PC-3 (cell line): ENCODE data around the gene YPEL3. TPM values are rescaled to one million over a fixed set of nuclear protein-coding genes. Genes with fewer than 3 reads are reported as not detected.

Source experiments
- ATAC-seq: fragments of 200-7000 bp; cut with Tn5 transposase; 2 replicates; pipeline ENCODE4 v1.9.1; 2020; ENCODE audit warnings: mild to moderate bottlenecking, moderate library complexity
- BruUV-seq: library from RNA; stranded (reverse); fragments of 400-500 nt; replicated peaks from 2 replicates; lab custom pipeline; 2021; lab: Mats Ljungman, UMichigan
- CTCF ChIA-PET: fragments of 300-600 bp; sonication (Branson Sonifier 250); formaldehyde crosslinking; loops from one replicate; lab custom pipeline; 2022; ENCODE audit warnings: antibody characterized with exemption; lab: Charles Lee
- POLR2A ChIA-PET: fragments of 300-600 bp; sonication (Branson Sonifier 250); formaldehyde crosslinking; loops from one replicate; lab custom pipeline; 2022; ENCODE audit warnings: antibody characterized with exemption; ENCODE audit not compliant: unreplicated experiment; lab: Charles Lee
- DNase-seq: peaks from one replicate; pipeline ENCODE4 v3.0.0-alpha.2; 2015
- H2AFZ ChIP-seq: fragments of 300-600 bp; sonication (generic); 2 replicates; pipeline ENCODE4 v1.6.0; 2016; ENCODE audit warnings: antibody characterized with exemption, low read length
- H3F3A ChIP-seq: fragments of 300-600 bp; sonication (generic); one replicate; pipeline ENCODE4 v1.6.0; 2017; ENCODE audit warnings: antibody characterized with exemption, low read length, control low read depth, mild to moderate bottlenecking; ENCODE audit not compliant: unreplicated experiment
- H3K27ac ChIP-seq: fragments of 300-600 bp; sonication (generic); 2 replicates; pipeline ENCODE4 v1.5.1; 2016; ENCODE audit warnings: mild to moderate bottlenecking, low read length
- H3K27me3 ChIP-seq: fragments of 300-600 bp; sonication (generic); 2 replicates; pipeline ENCODE4 v1.6.1; 2016; ENCODE audit warnings: low read length, mixed read lengths
- H3K36me3 ChIP-seq: fragments of 300-600 bp; sonication (generic); 2 replicates; pipeline ENCODE4 v1.6.1; 2016; ENCODE audit warnings: low read depth, mixed run types, low read length, mixed read lengths
- H3K4me1 ChIP-seq: fragments of 300-600 bp; sonication (generic); 2 replicates; pipeline ENCODE4 v1.5.1; 2016; ENCODE audit warnings: low read length; ENCODE audit not compliant: insufficient read depth
- H3K4me2 ChIP-seq: fragments of 300-600 bp; sonication (generic); 2 replicates; pipeline ENCODE4 v1.6.0; 2016; ENCODE audit warnings: low read length
- H3K4me3 ChIP-seq: fragments of 300-600 bp; sonication (generic); 2 replicates; pipeline ENCODE4 v1.5.1; 2016; ENCODE audit warnings: mild to moderate bottlenecking, low read length, mixed read lengths
- H3K79me2 ChIP-seq: fragments of 300-600 bp; sonication (generic); 2 replicates; pipeline ENCODE4 v1.6.1; 2017; ENCODE audit warnings: low read length, mixed read lengths
- H3K9ac ChIP-seq: fragments of 300-600 bp; sonication (generic); 2 replicates; pipeline ENCODE4 v1.6.0; 2016; ENCODE audit warnings: mild to moderate bottlenecking, low read length
- H3K9me2 ChIP-seq: fragments of 300-600 bp; sonication (generic); replicated peaks from 2 replicates; pipeline ENCODE4 v1.6.1; 2016; ENCODE audit warnings: mixed run types, low read length, mixed read lengths
- H3K9me3 ChIP-seq: fragments of 300-600 bp; sonication (generic); 2 replicates; pipeline ENCODE4 v1.6.1; 2016; ENCODE audit warnings: low read length, mixed read lengths
- H4K20me1 ChIP-seq: fragments of 300-600 bp; sonication (generic); 2 replicates; pipeline ENCODE4 v1.6.1; 2016; ENCODE audit warnings: low read length, mixed read lengths
- EZH2 ChIP-seq: fragments of 300-600 bp; sonication (generic); IDR thresholded peaks from one replicate; pipeline ENCODE4 v1.6.1; 2017; ENCODE audit warnings: antibody characterized with exemption, mild to moderate bottlenecking, low read length; ENCODE audit not compliant: unreplicated experiment
- EZH2phosphoT487 ChIP-seq: fragments of 300-600 bp; sonication (generic); IDR thresholded peaks from 2 replicates; pipeline ENCODE4 v1.6.1; 2018; ENCODE audit warnings: mild to moderate bottlenecking, antibody characterized with exemption, low read length, borderline replicate concordance
- intact Hi-C: fragments of 100-400 bp; cut with micrococcal nuclease; formaldehyde crosslinking; loops from 2 replicates; pipeline ENCODE4 v1.9.0; 2023
- total RNA-seq: library from RNA; depleted of rRNA; stranded (reverse); fragments of >200 nt; gene quantifications from 2 replicates; pipeline ENCODE4 v1.2.3, GENCODE V29; 2014
- TF ChIP-seq, protein P1 (sequence below): fragments of 300-600 bp; sonication (generic); conservative IDR thresholded peaks from 2 replicates; pipeline ENCODE4 v1.5.1; 2017; ENCODE audit warnings: antibody characterized with exemption, low read depth, mild to moderate bottlenecking, low read length

The YPEL3 gene
- total RNA-seq, 1 experiment from 2014 or later = 7.7 TPM

GRCh38 chr16:30068333-30068732, 27.7 kb downstream of the YPEL3 start:
- BruUV-seq = no TSS peak
- intact Hi-C loops = no loop called here
- ChIA-PET CTCF (no interaction called here), POLR2A (no interaction called here)
- Histone ChIP-seq H4K20me1 (peaks cover 45% of the 10 kb centered on the region), H3K9me2 (no peaks in the 10 kb centered on the region), H3K4me2 (peak overlapping the region; percentile 99), H3K79me2 (peaks cover 66% of the 10 kb centered on the region), H3K9ac (no peak overlapping the region), H3K27ac (no peak overlapping the region), H3K27me3 (no peaks in the 10 kb centered on the region), H3K36me3 (peaks cover 58% of the 10 kb centered on the region), H3K4me1 (peaks cover 29% of the 10 kb centered on the region), H3K4me3 (peak overlapping the region; percentile 37; the same call in 1 of the 2 replicates), H3F3A (no peaks in the 10 kb centered on the region), H2AFZ (no peak overlapping the region), H3K9me3 (no peaks in the 10 kb centered on the region)
- no peak for DNase-seq
- no peak for ATAC-seq
- TF ChIP-seq, protein P1, sequence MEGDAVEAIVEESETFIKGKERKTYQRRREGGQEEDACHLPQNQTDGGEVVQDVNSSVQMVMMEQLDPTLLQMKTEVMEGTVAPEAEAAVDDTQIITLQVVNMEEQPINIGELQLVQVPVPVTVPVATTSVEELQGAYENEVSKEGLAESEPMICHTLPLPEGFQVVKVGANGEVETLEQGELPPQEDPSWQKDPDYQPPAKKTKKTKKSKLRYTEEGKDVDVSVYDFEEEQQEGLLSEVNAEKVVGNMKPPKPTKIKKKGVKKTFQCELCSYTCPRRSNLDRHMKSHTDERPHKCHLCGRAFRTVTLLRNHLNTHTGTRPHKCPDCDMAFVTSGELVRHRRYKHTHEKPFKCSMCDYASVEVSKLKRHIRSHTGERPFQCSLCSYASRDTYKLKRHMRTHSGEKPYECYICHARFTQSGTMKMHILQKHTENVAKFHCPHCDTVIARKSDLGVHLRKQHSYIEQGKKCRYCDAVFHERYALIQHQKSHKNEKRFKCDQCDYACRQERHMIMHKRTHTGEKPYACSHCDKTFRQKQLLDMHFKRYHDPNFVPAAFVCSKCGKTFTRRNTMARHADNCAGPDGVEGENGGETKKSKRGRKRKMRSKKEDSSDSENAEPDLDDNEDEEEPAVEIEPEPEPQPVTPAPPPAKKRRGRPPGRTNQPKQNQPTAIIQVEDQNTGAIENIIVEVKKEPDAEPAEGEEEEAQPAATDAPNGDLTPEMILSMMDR = no peak
- TF ChIP-seq EZH2 (no peak), EZH2phosphoT487 (no peak)

- no peak overlapping the region for H2AFZ ChIP-seq
- peaks cover 29% of the 10 kb centered on the region for H3K4me1 ChIP-seq
- TF ChIP-seq EZH2phosphoT487 (no peak), EZH2 (no peak)
- TF ChIP-seq, protein P1 = no peak
- BruUV-seq = no TSS peak
- H3K27ac ChIP-seq = no peak overlapping the region
- no peak for DNase-seq
- H3K9me3 ChIP-seq = no peaks in the 10 kb centered on the region
- H3K79me2 ChIP-seq = peaks cover 69% of the 10 kb centered on the region
- no peaks in the 10 kb centered on the region for H3K9me2 ChIP-seq
- peaks cover 45% of the 10 kb centered on the region for H4K20me1 ChIP-seq
- peaks cover 58% of the 10 kb centered on the region for H3K36me3 ChIP-seq
- H3K27me3 ChIP-seq = no peaks in the 10 kb centered on the region
- H3K4me3 ChIP-seq = peak overlapping the region; percentile 99
- H3K4me2 ChIP-seq = peak overlapping the region; percentile 99
- ChIA-PET CTCF (interaction anchor here (0.6 kb wide), 1 partner anchor 25 kb away, joined by 3 read pairs; no protein-coding TSS in a partner anchor), POLR2A (no interaction called here)
- no peaks in the 10 kb centered on the region for H3F3A ChIP-seq
- intact Hi-C loops = no loop called here
- peak overlapping the region; percentile 90; the same call in 1 of the 2 replicates for H3K9ac ChIP-seq
- ATAC-seq = no peak
Observed at GRCh38 chr16:30067584-30067916, 28.5 kb downstream of the YPEL3 start.

DNA sequence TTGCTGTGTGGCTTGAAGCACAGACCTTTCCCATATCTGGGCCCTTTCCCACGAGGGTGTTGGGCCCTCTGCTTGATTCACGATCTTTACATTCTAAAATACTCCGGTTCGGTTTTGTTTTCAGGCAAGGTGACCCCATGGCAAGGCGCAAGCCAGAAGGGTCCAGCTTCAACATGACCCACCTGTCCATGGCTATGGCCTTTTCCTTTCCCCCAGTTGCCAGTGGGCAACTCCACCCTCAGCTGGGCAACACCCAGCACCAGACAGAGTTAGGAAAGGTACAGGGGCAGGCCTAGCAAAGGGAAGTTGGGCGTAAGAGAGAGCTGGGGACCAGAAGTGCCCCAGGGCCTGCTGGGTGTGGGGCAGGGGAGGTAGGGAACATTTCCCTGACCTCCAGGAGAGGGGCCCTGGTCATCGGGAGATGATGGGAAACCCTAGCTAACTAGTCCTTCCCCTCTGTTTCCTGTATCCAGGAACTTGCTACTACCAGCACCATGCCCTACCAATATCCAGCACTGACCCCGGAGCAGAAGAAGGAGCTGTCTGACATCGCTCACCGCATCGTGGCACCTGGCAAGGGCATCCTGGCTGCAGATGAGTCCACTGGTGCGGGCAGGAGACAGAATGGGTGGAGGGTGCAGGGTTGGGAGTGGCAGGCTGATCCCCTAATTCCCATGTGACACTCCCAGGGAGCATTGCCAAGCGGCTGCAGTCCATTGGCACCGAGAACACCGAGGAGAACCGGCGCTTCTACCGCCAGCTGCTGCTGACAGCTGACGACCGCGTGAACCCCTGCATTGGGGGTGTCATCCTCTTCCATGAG, 29.0 kb downstream of the YPEL3 start:
- Histone ChIP-seq H3F3A (no peaks in the 10 kb centered on the region), H3K4me3 (peak overlapping the region; percentile 99), H3K79me2 (peaks cover 69% of the 10 kb centered on the region), H3K27me3 (no peaks in the 10 kb centered on the region), H3K36me3 (peaks cover 55% of the 10 kb centered on the region), H2AFZ (no peak overlapping the region), H3K9me2 (no peaks in the 10 kb centered on the region), H4K20me1 (peaks cover 45% of the 10 kb centered on the region), H3K27ac (peak overlapping the region; percentile 78), H3K9me3 (no peaks in the 10 kb centered on the region), H3K4me2 (peak overlapping the region; percentile 99), H3K9ac (peak overlapping the region; percentile 90), H3K4me1 (peaks cover 29% of the 10 kb centered on the region)
- POLR2A ChIA-PET = no interaction called here
- TF ChIP-seq, protein P1 = no peak
- TF ChIP-seq EZH2phosphoT487 = no peak
- TF ChIP-seq EZH2 = no peak
- no peak for DNase-seq
- CTCF ChIA-PET = no interaction called here
- BruUV-seq = no TSS peak
- intact Hi-C loops = no loop called here
- ATAC-seq = no peak
